IMR-90 (cell line): ENCODE results near the gene AARSD1. TPM values are rescaled to one million over a fixed set of nuclear protein-coding genes. Genes with fewer than 3 reads are reported as not detected.
A peak's percentile ranks its signal among the peaks of the same experiment; 100 is the strongest.

ENCODE experiments used
- ATAC-seq: fragments of 200-7000 bp; cut with Tn5 transposase; 2 replicates; pipeline ENCODE4 v1.9.1; 2020; ENCODE audit warnings: low read depth, mild to moderate bottlenecking, moderate library complexity
- BruUV-seq: library from RNA; stranded (reverse); fragments of 400-500 nt; replicated peaks from 2 replicates; lab custom pipeline; 2021; lab: Mats Ljungman, UMichigan
- CTCF ChIA-PET: fragments of 300-600 bp; formaldehyde crosslinking; extraction: SDS; loops from one replicate; lab custom pipeline; 2021; ENCODE audit warnings: antibody characterized with exemption; lab: Yijun Ruan, JAX
- POLR2A ChIA-PET: fragments of 300-600 bp; sonication (Branson Sonifier 250); formaldehyde crosslinking; loops from one replicate; lab custom pipeline; 2022; ENCODE audit warnings: antibody characterized with exemption; ENCODE audit not compliant: unreplicated experiment; lab: Charles Lee
- DNase-seq: peaks from one replicate; pipeline ENCODE4 v3.0.0; 2013
- H2AFZ ChIP-seq: replicated peaks from 2 replicates; pipeline ENCODE3; 2013; ENCODE audit warnings: low read length, mild to moderate bottlenecking; ENCODE audit not compliant: poor library complexity
- H2AK5ac ChIP-seq: 2 replicates; pipeline ENCODE4 v1.6.1; 2013; ENCODE audit warnings: low read depth, low read length, inconsistent platforms
- H2AK9ac ChIP-seq: replicated peaks from 2 replicates; pipeline ENCODE3; 2013; ENCODE audit warnings: mild to moderate bottlenecking, low read depth, low read length, moderate library complexity; ENCODE audit not compliant: poor library complexity
- H2BK120ac ChIP-seq: 2 replicates; pipeline ENCODE4 v1.6.1; 2013; ENCODE audit warnings: low read depth, low read length, inconsistent platforms
- H2BK15ac ChIP-seq: 3 replicates; pipeline ENCODE4 v1.6.1; 2013; ENCODE audit warnings: low read depth, low read length, inconsistent platforms
- H2BK20ac ChIP-seq: 2 replicates; pipeline ENCODE4 v1.6.1; 2013; ENCODE audit warnings: low read depth, mild to moderate bottlenecking, inconsistent platforms, low read length, moderate library complexity
- H2BK5ac ChIP-seq: 2 replicates; pipeline ENCODE4 v1.6.1; 2013; ENCODE audit warnings: mild to moderate bottlenecking, low read depth, low read length, inconsistent platforms; ENCODE audit not compliant: poor library complexity, severe bottlenecking
- H3K14ac ChIP-seq: replicated peaks from 2 replicates; pipeline ENCODE4 v1.6.1; 2013; ENCODE audit warnings: low read depth, low read length, inconsistent platforms
- H3K18ac ChIP-seq: 2 replicates; pipeline ENCODE4 v1.6.1; 2013; ENCODE audit warnings: low read depth, low read length, control low read depth
- H3K23ac ChIP-seq: 2 replicates; pipeline ENCODE4 v1.6.1; 2013; ENCODE audit warnings: low read depth, low read length, inconsistent platforms
- H3K27ac ChIP-seq: 2 replicates; pipeline ENCODE4 v1.5.1; 2013; ENCODE audit warnings: mild to moderate bottlenecking, control low read depth, low read length; ENCODE audit not compliant: insufficient read depth
- H3K27me3 ChIP-seq: 2 replicates; pipeline ENCODE4 v1.6.1; 2013; ENCODE audit warnings: low read length; ENCODE audit not compliant: control insufficient read depth, insufficient read depth
- H3K36me3 ChIP-seq: 2 replicates; pipeline ENCODE4 v1.6.1; 2013; ENCODE audit warnings: low read length, mixed read lengths; ENCODE audit not compliant: control insufficient read depth, insufficient read depth
- H3K4ac ChIP-seq: 2 replicates; pipeline ENCODE4 v1.6.1; 2013; ENCODE audit warnings: low read depth, low read length, inconsistent platforms
- H3K4me1 ChIP-seq: 2 replicates; pipeline ENCODE4 v1.6.1; 2013; ENCODE audit warnings: low read length, mixed read lengths; ENCODE audit not compliant: control insufficient read depth, insufficient read depth
- H3K4me2 ChIP-seq: 2 replicates; pipeline ENCODE4 v1.6.1; 2013; ENCODE audit warnings: low read depth, mild to moderate bottlenecking, control low read depth, low read length, moderate library complexity
- H3K4me3 ChIP-seq: 2 replicates; pipeline ENCODE4 v1.5.1; 2013; ENCODE audit warnings: low read depth, mild to moderate bottlenecking, control low read depth, low read length, moderate library complexity; ENCODE audit not compliant: insufficient read depth
- H3K56ac ChIP-seq: 2 replicates; pipeline ENCODE4 v1.6.1; 2013; ENCODE audit warnings: low read length, inconsistent platforms; ENCODE audit not compliant: insufficient read depth; ENCODE audit errors: extremely low read depth
- H3K79me1 ChIP-seq, 2 experiments: 2 replicates each; pipeline ENCODE4 v1.6.1; 2013; ENCODE audit warnings: low read length in 2 of 2, inconsistent platforms in 1 of 2, low read depth in 1 of 2
- H3K9ac ChIP-seq: 2 replicates; pipeline ENCODE4 v1.6.1; 2013; ENCODE audit warnings: low read depth, low read length, control low read depth
- H3K9me1 ChIP-seq: 2 replicates; pipeline ENCODE4 v1.6.1; 2013; ENCODE audit warnings: low read length, inconsistent platforms; ENCODE audit not compliant: insufficient read depth
- H3K9me3 ChIP-seq: 2 replicates; pipeline ENCODE4 v1.6.1; 2013; ENCODE audit warnings: low read length; ENCODE audit not compliant: control insufficient read depth, insufficient read depth
- H4K20me1 ChIP-seq: 2 replicates; pipeline ENCODE4 v1.6.1; 2013; ENCODE audit warnings: low read length, inconsistent platforms; ENCODE audit not compliant: insufficient read depth
- H4K5ac ChIP-seq: 2 replicates; pipeline ENCODE4 v1.6.1; 2013; ENCODE audit warnings: mild to moderate bottlenecking, low read depth, low read length, control low read depth
- H4K8ac ChIP-seq, 2 experiments: 2 replicates each; pipeline ENCODE4 v1.6.1; 2013; ENCODE audit warnings: low read depth in 2 of 2, low read length in 2 of 2, control low read depth in 1 of 2, inconsistent platforms in 1 of 2
- H4K91ac ChIP-seq: 2 replicates; pipeline ENCODE4 v1.6.1; 2013; ENCODE audit warnings: low read depth, low read length, inconsistent platforms; ENCODE audit not compliant: insufficient read depth
- BHLHE40 ChIP-seq: fragments of 150-350 bp; IDR thresholded peaks from 2 replicates; pipeline ENCODE4 v1.6.1; 2016; ENCODE audit warnings: mild to moderate bottlenecking, low read depth, low read length
- CEBPB ChIP-seq: IDR thresholded peaks from 2 replicates; pipeline ENCODE4 v1.6.1; 2012; ENCODE audit warnings: low read depth, low read length, improper control_type of control experiment
- CHD1 ChIP-seq: IDR thresholded peaks from 2 replicates; pipeline ENCODE4 v1.6.1; 2012; ENCODE audit warnings: low read depth, low read length, improper control_type of control experiment
- FOS ChIP-seq: fragments of 150-350 bp; IDR thresholded peaks from 2 replicates; pipeline ENCODE4 v1.6.1; 2016; ENCODE audit warnings: low read depth, low read length
- MAFK ChIP-seq: IDR thresholded peaks from 2 replicates; pipeline ENCODE4 v1.6.1; 2012; ENCODE audit warnings: low read depth, low read length, improper control_type of control experiment
- MXI1 ChIP-seq: IDR thresholded peaks from 2 replicates; pipeline ENCODE4 v1.6.1; 2012; ENCODE audit warnings: low read depth, mild to moderate bottlenecking, low read length, moderate library complexity, borderline replicate concordance
- NFE2L2 ChIP-seq: fragments of 150-350 bp; IDR thresholded peaks from 2 replicates; pipeline ENCODE4 v1.6.1; 2016; ENCODE audit warnings: low read depth, mild to moderate bottlenecking, low read length
- POLR2A ChIP-seq: IDR thresholded peaks from 2 replicates; pipeline ENCODE4 v1.6.1; 2012; ENCODE audit warnings: mild to moderate bottlenecking, low read depth, low read length
- RAD21 ChIP-seq: IDR thresholded peaks from 2 replicates; pipeline ENCODE4 v1.6.1; 2012; ENCODE audit warnings: low read length, improper control_type of control experiment
- RCOR1 ChIP-seq: IDR thresholded peaks from 2 replicates; pipeline ENCODE4 v1.6.1; 2012; ENCODE audit warnings: mild to moderate bottlenecking, low read length, improper control_type of control experiment; ENCODE audit not compliant: insufficient replicate concordance
- SMC3 ChIP-seq: fragments of 150-350 bp; IDR thresholded peaks from 2 replicates; pipeline ENCODE4 v1.6.1; 2016; ENCODE audit warnings: low read depth, mild to moderate bottlenecking, antibody characterized with exemption, low read length, moderate library complexity
- WGBS, 2 experiments: methylation state at CpG; one replicate each; pipeline versions ENCODE4 v1.1.5 to v1.1.7; 2013; ENCODE audit warnings: missing lambda C conversion rate in 2 of 2; ENCODE audit not compliant: insufficient read length in 1 of 2; ENCODE audit errors: extremely low coverage in 2 of 2; 5-methylcytosine and 5-hydroxymethylcytosine counted together
- dilution Hi-C: fragments of 300-500 bp; cut with HindIII; formaldehyde crosslinking; loops from one replicate; pipeline ENCODE4 v1.14.3; 2018; ENCODE audit warnings: low sequenced_read_pairs; ENCODE audit not compliant: unreplicated experiment
- in situ Hi-C: fragments of 300-500 bp; cut with MboI; formaldehyde crosslinking; loops from 3 replicates; pipeline ENCODE4 v1.14.3; 2019; ENCODE audit warnings: low sequenced_read_pairs, inconsistent platforms, mixed read lengths
- intact Hi-C: fragments of 100-400 bp; cut with micrococcal nuclease; formaldehyde crosslinking; loops from 2 replicates; pipeline ENCODE4 v1.10.0; 2022
- polyA plus RNA-seq, 3 experiments: library from polyadenylated mRNA; depleted of rRNA; stranded (reverse); fragments of >200 nt; gene quantifications; 2 replicates each; pipeline ENCODE4 v1.2.3, GENCODE V29; 2012; ENCODE audit warnings: low replicate concordance in 1 of 3
- total RNA-seq: library from RNA; depleted of rRNA; stranded (reverse); fragments of >200 nt; gene quantifications from 2 replicates; pipeline ENCODE4 v1.2.3, GENCODE V29; 2012
- TF ChIP-seq, protein P1 (sequence below): fragments of 150-350 bp; IDR thresholded peaks from 2 replicates; pipeline ENCODE4 v1.6.1; 2017; ENCODE audit warnings: mild to moderate bottlenecking, antibody characterized with exemption, low read length, low read depth
- TF ChIP-seq, protein P2 (sequence below): fragments of 150-350 bp; IDR thresholded peaks from 2 replicates; pipeline ENCODE4 v1.6.1; 2016; ENCODE audit warnings: low read depth, mild to moderate bottlenecking, low read length, moderate library complexity, borderline replicate concordance

Gene AARSD1
- total and polyA plus RNA-seq, 2 of the 4 experiments (the other 2 are of a cell fraction): 55.0 to 58.9 TPM

DNA sequence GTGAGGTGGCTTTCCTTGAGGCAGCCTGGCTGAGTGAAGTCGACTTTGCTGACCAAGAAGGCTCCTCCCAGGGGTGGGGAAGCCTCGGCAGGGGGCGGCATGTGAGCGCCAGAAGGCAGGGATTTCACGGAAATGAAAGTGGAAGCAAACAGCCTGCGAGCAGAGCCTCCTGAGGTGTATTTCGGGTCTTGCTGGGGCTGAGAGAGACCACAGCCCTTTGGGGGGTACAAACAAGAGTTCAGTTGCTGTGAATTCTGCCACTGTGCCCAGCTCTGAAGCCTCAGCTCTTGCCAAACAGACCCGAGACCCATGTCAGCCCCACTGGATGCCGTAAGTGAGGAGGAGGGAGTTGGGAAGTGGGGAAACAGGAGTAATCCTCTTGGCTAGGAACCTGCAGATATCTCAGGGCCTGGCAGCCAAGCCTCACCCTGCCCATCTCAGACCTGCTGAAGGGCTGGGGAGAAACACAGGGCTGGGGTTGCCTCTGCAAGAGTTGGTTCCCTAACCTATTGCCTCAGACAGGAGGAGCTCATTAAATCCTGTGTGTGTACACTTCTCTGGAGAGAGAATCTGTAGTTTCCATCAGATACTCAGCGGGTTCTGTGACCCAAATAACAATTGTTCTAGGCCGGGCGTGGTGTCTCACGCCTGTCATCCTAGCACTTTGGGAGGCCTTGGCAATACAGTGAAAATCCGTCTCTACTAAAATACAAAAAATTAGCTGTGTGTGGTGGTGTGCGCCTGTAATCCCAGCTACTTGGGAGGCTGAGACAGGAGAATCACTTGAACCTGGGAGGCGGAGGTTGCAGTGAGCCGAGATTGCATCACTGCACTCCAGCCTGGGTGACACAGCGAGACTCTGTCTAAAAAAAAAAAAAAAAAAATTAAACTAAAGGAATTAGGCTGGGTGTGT lies 42.6 kb upstream of the AARSD1 start, which contains the start of gene IFI35:
IFI35 (plus strand) TSS at position 146 of the 913 bp plus-strand sequence; CDS start at position 310, 164 bp downstream.
- no TSS peak for BruUV-seq
- peak within 1 kb of the TSS; percentile 95 for H3K4me2 ChIP-seq
- peak within 1 kb of the TSS; percentile 95 for H3K4ac ChIP-seq
- H3K18ac ChIP-seq: peak within 1 kb of the TSS; percentile 75
- peak within 1 kb of the TSS; percentile 86 for H3K4me3 ChIP-seq
- peaks cover 9% of the 10 kb centered on the region for H4K20me1 ChIP-seq
- intact Hi-C loops (loop anchor here (2.0 kb wide), 1 partner anchor 16 kb away; the partner anchor contains the start of gene VAT1), dilution Hi-C loops (no loop called here), in situ Hi-C loops (no loop called here)
- peak within 1 kb of the TSS; percentile 83 for H4K91ac ChIP-seq
- 33% methylated on average over 3 of the region's 18 CpGs; no CpG with 5 or more reads in 1 of the 2 experiments for WGBS, 2 experiments
- H3K79me1 ChIP-seq: peaks cover 0 to 36% of the 10 kb centered on the region in 2 experiments; a peak in 3 of 4 replicates
- peak within 1 kb of the TSS; percentile 24 to 91; a peak in 3 of 4 replicates for H4K8ac ChIP-seq
- H2BK20ac ChIP-seq: peak within 1 kb of the TSS; percentile 43; the same call in 1 of the 2 replicates
- H3K27me3 ChIP-seq: no peaks in the 10 kb centered on the region
- H4K5ac ChIP-seq: peak within 1 kb of the TSS; percentile 85
- CTCF ChIA-PET: no interaction called here
- H3K23ac ChIP-seq: peak within 1 kb of the TSS; percentile 85; the same call in 1 of the 2 replicates
- peak within 1 kb of the TSS; percentile 94 for H2AFZ ChIP-seq
- H3K14ac ChIP-seq: peak within 1 kb of the TSS; percentile 98
- H2AK9ac ChIP-seq: peak within 1 kb of the TSS; percentile 38
- POLR2A ChIA-PET: interaction anchor here (0.8 to 1.2 kb wide), 2 partner anchors 9 to 162 kb away, joined by 3 to 5 read pairs; no protein-coding TSS in a partner anchor
- H3K4me1 ChIP-seq: 0 out of 2 replicates have a peak, but pooled peaks cover 2% of the 10 kb centered on the region
- H3K9ac ChIP-seq: peak within 1 kb of the TSS; percentile 86
- peak within 1 kb of the TSS; percentile 87 for H2AK5ac ChIP-seq
- H3K9me1 ChIP-seq: peaks cover 3% of the 10 kb centered on the region; the same call in 1 of the 2 replicates
- no peaks in the 10 kb centered on the region for H3K9me3 ChIP-seq
- peak within 1 kb of the TSS; percentile 72 for H3K56ac ChIP-seq
- peak within 1 kb of the TSS; percentile 6; the same call in 1 of the 3 replicates for H2BK15ac ChIP-seq
- H3K27ac ChIP-seq: peak within 1 kb of the TSS; percentile 92
- H3K36me3 ChIP-seq: peaks cover 21% of the 10 kb centered on the region
- DNase-seq: peak; percentile 82
- peak within 1 kb of the TSS; percentile 77 for H2BK120ac ChIP-seq
- peak within 1 kb of the TSS; percentile 92 for H2BK5ac ChIP-seq
- ATAC-seq: peak; percentile 90
- TF ChIP-seq FOS (no peak), MAFK (no peak), CEBPB (no peak), RCOR1 (no peak), BHLHE40 (peak; percentile 71; the same call in 1 of the 2 replicates), MXI1 (peak; percentile 50; the same call in 1 of the 2 replicates), POLR2A (peak; percentile 41; the same call in 1 of the 2 replicates), RAD21 (peak; percentile 55), SMC3 (no peak), CHD1 (no peak), NFE2L2 (no peak)
- TF ChIP-seq, protein P1, sequence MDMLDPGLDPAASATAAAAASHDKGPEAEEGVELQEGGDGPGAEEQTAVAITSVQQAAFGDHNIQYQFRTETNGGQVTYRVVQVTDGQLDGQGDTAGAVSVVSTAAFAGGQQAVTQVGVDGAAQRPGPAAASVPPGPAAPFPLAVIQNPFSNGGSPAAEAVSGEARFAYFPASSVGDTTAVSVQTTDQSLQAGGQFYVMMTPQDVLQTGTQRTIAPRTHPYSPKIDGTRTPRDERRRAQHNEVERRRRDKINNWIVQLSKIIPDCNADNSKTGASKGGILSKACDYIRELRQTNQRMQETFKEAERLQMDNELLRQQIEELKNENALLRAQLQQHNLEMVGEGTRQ: peak; percentile 21; the same call in 1 of the 2 replicates
- TF ChIP-seq, protein P2, sequence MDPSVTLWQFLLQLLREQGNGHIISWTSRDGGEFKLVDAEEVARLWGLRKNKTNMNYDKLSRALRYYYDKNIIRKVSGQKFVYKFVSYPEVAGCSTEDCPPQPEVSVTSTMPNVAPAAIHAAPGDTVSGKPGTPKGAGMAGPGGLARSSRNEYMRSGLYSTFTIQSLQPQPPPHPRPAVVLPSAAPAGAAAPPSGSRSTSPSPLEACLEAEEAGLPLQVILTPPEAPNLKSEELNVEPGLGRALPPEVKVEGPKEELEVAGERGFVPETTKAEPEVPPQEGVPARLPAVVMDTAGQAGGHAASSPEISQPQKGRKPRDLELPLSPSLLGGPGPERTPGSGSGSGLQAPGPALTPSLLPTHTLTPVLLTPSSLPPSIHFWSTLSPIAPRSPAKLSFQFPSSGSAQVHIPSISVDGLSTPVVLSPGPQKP: no peak
